ENCODE results near the gene OR2J2.
"Not testable (repeated sequence)": the region's sequence is repeated elsewhere in the genome, so short reads cannot be mapped to it uniquely, and the experiment has no call there.

Gene OR2J2

GRCh38 chr6:29170607-29171006, at the start of gene OR2J2:
TSS of gene OR2J2 (plus strand) at chr6:29170907. CDS start at chr6:29173636, 2,729 bp downstream.
- not testable (repeated sequence) for H3K9me3 ChIP-seq (ENCODE audit: control insufficient read depth in 5 of 5, low read length in 5 of 5); H3K27ac ChIP-seq (ENCODE audit: low read depth, low read length); H3K36me3 ChIP-seq (ENCODE audit: control insufficient read depth in 5 of 5, insufficient read depth in 5 of 5, low read length in 5 of 5); H3K4me3 ChIP-seq (ENCODE audit: low read depth in 1 of 5, low read length in 5 of 5); H3K27me3 ChIP-seq (ENCODE audit: control insufficient read depth in 5 of 5, insufficient read depth in 4 of 5, low read length in 5 of 5); H3K4me1 ChIP-seq (ENCODE audit: control insufficient read depth in 5 of 5, insufficient read depth in 5 of 5, low read length in 5 of 5); H3K9ac ChIP-seq (ENCODE audit: low read length in 5 of 5)

- no peak overlapping the region for H3K4me3 ChIP-seq (ENCODE audit: low read depth in 1 of 5, low read length in 5 of 5)
- H3K27me3 ChIP-seq (ENCODE audit: control insufficient read depth in 5 of 5, insufficient read depth in 4 of 5, low read length in 5 of 5): peaks cover 0 to 7% (median 0%) of the 10 kb centered on the region in 5 donors
- H3K9me3 ChIP-seq (ENCODE audit: control insufficient read depth in 5 of 5, low read length in 5 of 5): no peaks in the 10 kb centered on the region
- H3K4me1 ChIP-seq (ENCODE audit: control insufficient read depth in 5 of 5, insufficient read depth in 5 of 5, low read length in 5 of 5): no peaks in the 10 kb centered on the region
- H3K9ac ChIP-seq (ENCODE audit: low read length in 5 of 5): no peak overlapping the region
- no peak overlapping the region for H3K27ac ChIP-seq (ENCODE audit: low read depth, low read length)
- H3K36me3 ChIP-seq (ENCODE audit: control insufficient read depth in 5 of 5, insufficient read depth in 5 of 5, low read length in 5 of 5): no peaks in the 10 kb centered on the region
Observed at GRCh38 chr6:29129326-29130012, 41.2 kb upstream of the OR2J2 start.

GRCh38 chr6:29130644-29131043, 40.1 kb upstream of the OR2J2 start:
- no peaks in the 10 kb centered on the region for H3K36me3 ChIP-seq (ENCODE audit: control insufficient read depth in 5 of 5, insufficient read depth in 5 of 5, low read length in 5 of 5)
- no peak overlapping the region for H3K9ac ChIP-seq (ENCODE audit: low read length in 5 of 5)
- no peaks in the 10 kb centered on the region for H3K4me1 ChIP-seq (ENCODE audit: control insufficient read depth in 5 of 5, insufficient read depth in 5 of 5, low read length in 5 of 5)
- peaks cover 0 to 7% (median 0%) of the 10 kb centered on the region in 5 donors for H3K27me3 ChIP-seq (ENCODE audit: control insufficient read depth in 5 of 5, insufficient read depth in 4 of 5, low read length in 5 of 5)
- no peaks in the 10 kb centered on the region for H3K9me3 ChIP-seq (ENCODE audit: control insufficient read depth in 5 of 5, low read length in 5 of 5)
- H3K27ac ChIP-seq (ENCODE audit: low read depth, low read length): no peak overlapping the region
- H3K4me3 ChIP-seq (ENCODE audit: low read depth in 1 of 5, low read length in 5 of 5): no peak overlapping the region

- H3K9me3 ChIP-seq (ENCODE audit: control insufficient read depth in 5 of 5, low read length in 5 of 5): no peaks in the 10 kb centered on the region
- no peaks in the 10 kb centered on the region for H3K4me1 ChIP-seq (ENCODE audit: control insufficient read depth in 5 of 5, insufficient read depth in 5 of 5, low read length in 5 of 5)
- no peak overlapping the region for H3K9ac ChIP-seq (ENCODE audit: low read length in 5 of 5)
- H3K36me3 ChIP-seq (ENCODE audit: control insufficient read depth in 5 of 5, insufficient read depth in 5 of 5, low read length in 5 of 5): no peaks in the 10 kb centered on the region
- H3K4me3 ChIP-seq (ENCODE audit: low read depth in 1 of 5, low read length in 5 of 5): no peak overlapping the region
- peaks cover 0 to 7% (median 0%) of the 10 kb centered on the region in 5 donors for H3K27me3 ChIP-seq (ENCODE audit: control insufficient read depth in 5 of 5, insufficient read depth in 4 of 5, low read length in 5 of 5)
- H3K27ac ChIP-seq (ENCODE audit: low read depth, low read length): no peak overlapping the region
Observed at GRCh38 chr6:29131691-29132090, 39.0 kb upstream of the OR2J2 start.

- Histone ChIP-seq H3K4me3 (ENCODE audit: low read depth in 1 of 5, low read length in 5 of 5) (no peak overlapping the region), H3K9ac (ENCODE audit: low read length in 5 of 5) (no peak overlapping the region), H3K9me3 (ENCODE audit: control insufficient read depth in 5 of 5, low read length in 5 of 5) (peaks cover 0 to 2% (median 0%) of the 10 kb centered on the region in 5 donors), H3K27ac (ENCODE audit: low read depth, low read length) (no peak overlapping the region), H3K36me3 (ENCODE audit: control insufficient read depth in 5 of 5, insufficient read depth in 5 of 5, low read length in 5 of 5) (no peaks in the 10 kb centered on the region), H3K27me3 (ENCODE audit: control insufficient read depth in 5 of 5, insufficient read depth in 4 of 5, low read length in 5 of 5) (no peaks in the 10 kb centered on the region), H3K4me1 (ENCODE audit: control insufficient read depth in 5 of 5, insufficient read depth in 5 of 5, low read length in 5 of 5) (no peaks in the 10 kb centered on the region)
Observed at GRCh38 chr6:29137724-29138123, 33.0 kb upstream of the OR2J2 start.

- no peak overlapping the region for H3K27ac ChIP-seq (ENCODE audit: low read depth, low read length)
- peaks cover 0 to 15% (median 8%) of the 10 kb centered on the region in 5 donors for H3K9me3 ChIP-seq (ENCODE audit: control insufficient read depth in 5 of 5, low read length in 5 of 5)
- H3K27me3 ChIP-seq (ENCODE audit: control insufficient read depth in 5 of 5, insufficient read depth in 4 of 5, low read length in 5 of 5): no peaks in the 10 kb centered on the region
- no peak overlapping the region for H3K4me3 ChIP-seq (ENCODE audit: low read depth in 1 of 5, low read length in 5 of 5)
- no peak overlapping the region for H3K9ac ChIP-seq (ENCODE audit: low read length in 5 of 5)
- no peaks in the 10 kb centered on the region for H3K4me1 ChIP-seq (ENCODE audit: control insufficient read depth in 5 of 5, insufficient read depth in 5 of 5, low read length in 5 of 5)
- no peaks in the 10 kb centered on the region for H3K36me3 ChIP-seq (ENCODE audit: control insufficient read depth in 5 of 5, insufficient read depth in 5 of 5, low read length in 5 of 5)
Observed at GRCh38 chr6:29141606-29142005, 29.1 kb upstream of the OR2J2 start.

GRCh38 chr6:29142309-29142708, 28.4 kb upstream of the OR2J2 start:
- Histone ChIP-seq H3K4me3 (ENCODE audit: low read depth in 1 of 5, low read length in 5 of 5) (no peak overlapping the region), H3K4me1 (ENCODE audit: control insufficient read depth in 5 of 5, insufficient read depth in 5 of 5, low read length in 5 of 5) (no peaks in the 10 kb centered on the region), H3K27me3 (ENCODE audit: control insufficient read depth in 5 of 5, insufficient read depth in 4 of 5, low read length in 5 of 5) (no peaks in the 10 kb centered on the region), H3K36me3 (ENCODE audit: control insufficient read depth in 5 of 5, insufficient read depth in 5 of 5, low read length in 5 of 5) (no peaks in the 10 kb centered on the region), H3K9me3 (ENCODE audit: control insufficient read depth in 5 of 5, low read length in 5 of 5) (peaks cover 0 to 15% (median 8%) of the 10 kb centered on the region in 5 donors), H3K27ac (ENCODE audit: low read depth, low read length) (no peak overlapping the region), H3K9ac (ENCODE audit: low read length in 5 of 5) (no peak overlapping the region)

- H3K9me3 ChIP-seq (ENCODE audit: control insufficient read depth in 5 of 5, low read length in 5 of 5): peaks cover 0 to 15% (median 8%) of the 10 kb centered on the region in 5 donors
- H3K4me1 ChIP-seq (ENCODE audit: control insufficient read depth in 5 of 5, insufficient read depth in 5 of 5, low read length in 5 of 5): no peaks in the 10 kb centered on the region
- no peaks in the 10 kb centered on the region for H3K36me3 ChIP-seq (ENCODE audit: control insufficient read depth in 5 of 5, insufficient read depth in 5 of 5, low read length in 5 of 5)
- H3K27me3 ChIP-seq (ENCODE audit: control insufficient read depth in 5 of 5, insufficient read depth in 4 of 5, low read length in 5 of 5): no peaks in the 10 kb centered on the region
- H3K4me3 ChIP-seq (ENCODE audit: low read depth in 1 of 5, low read length in 5 of 5): no peak overlapping the region
- H3K9ac ChIP-seq (ENCODE audit: low read length in 5 of 5): no peak overlapping the region
- H3K27ac ChIP-seq (ENCODE audit: low read depth, low read length): no peak overlapping the region
Observed at GRCh38 chr6:29146179-29146578, 24.5 kb upstream of the OR2J2 start.

GRCh38 chr6:29147074-29147473, 23.6 kb upstream of the OR2J2 start:
- Histone ChIP-seq H3K4me3 (ENCODE audit: low read depth in 1 of 5, low read length in 5 of 5) (no peak overlapping the region), H3K9me3 (ENCODE audit: control insufficient read depth in 5 of 5, low read length in 5 of 5) (peaks cover 0 to 15% (median 8%) of the 10 kb centered on the region in 5 donors), H3K4me1 (ENCODE audit: control insufficient read depth in 5 of 5, insufficient read depth in 5 of 5, low read length in 5 of 5) (no peaks in the 10 kb centered on the region), H3K36me3 (ENCODE audit: control insufficient read depth in 5 of 5, insufficient read depth in 5 of 5, low read length in 5 of 5) (no peaks in the 10 kb centered on the region), H3K27me3 (ENCODE audit: control insufficient read depth in 5 of 5, insufficient read depth in 4 of 5, low read length in 5 of 5) (no peaks in the 10 kb centered on the region), H3K27ac (ENCODE audit: low read depth, low read length) (no peak overlapping the region), H3K9ac (ENCODE audit: low read length in 5 of 5) (no peak overlapping the region)

- not testable (repeated sequence) for H3K9ac ChIP-seq (ENCODE audit: low read length in 5 of 5); H3K36me3 ChIP-seq (ENCODE audit: control insufficient read depth in 5 of 5, insufficient read depth in 5 of 5, low read length in 5 of 5); H3K27ac ChIP-seq (ENCODE audit: low read depth, low read length); H3K4me1 ChIP-seq (ENCODE audit: control insufficient read depth in 5 of 5, insufficient read depth in 5 of 5, low read length in 5 of 5); H3K4me3 ChIP-seq (ENCODE audit: low read depth in 1 of 5, low read length in 5 of 5); H3K9me3 ChIP-seq (ENCODE audit: control insufficient read depth in 5 of 5, low read length in 5 of 5); H3K27me3 ChIP-seq (ENCODE audit: control insufficient read depth in 5 of 5, insufficient read depth in 4 of 5, low read length in 5 of 5)
Observed at GRCh38 chr6:29149444-29149843, 21.3 kb upstream of the OR2J2 start.

All from subcutaneous abdominal adipose tissue (tissue), 5 donors.